OCI-LY1 (cell line): ENCODE measurements around the gene IL1RAP.
"Not testable (repeated sequence)": the region's sequence is repeated elsewhere in the genome, so short reads cannot be mapped to it uniquely, and the experiment has no call there.

Source experiments
- H2AFZ ChIP-seq: fragments of 200-600 bp; sonication (generic), shearing (Covaris generic); 2 replicates; pipeline ENCODE4 v1.6.0; 2014; ENCODE audit warnings: antibody characterized with exemption, mild to moderate bottlenecking, low read length
- H3F3A ChIP-seq: fragments of 200-600 bp; sonication (generic), shearing (Covaris generic); 2 replicates; pipeline ENCODE4 v1.6.0; 2014; ENCODE audit warnings: mild to moderate bottlenecking, antibody characterized with exemption, low read length, moderate library complexity; ENCODE audit not compliant: insufficient read depth
- H3K27ac ChIP-seq: fragments of 200-600 bp; sonication (generic); 2 replicates; pipeline ENCODE4 v1.5.1; 2014; ENCODE audit warnings: low read length, mixed run types, mild to moderate bottlenecking, low read depth; ENCODE audit not compliant: poor library complexity, severe bottlenecking
- H3K27me3 ChIP-seq: fragments of 200-600 bp; sonication (generic); 2 replicates; pipeline ENCODE4 v1.6.0; 2014; ENCODE audit warnings: antibody characterized with exemption, mild to moderate bottlenecking, low read length, moderate library complexity; ENCODE audit not compliant: insufficient read depth
- H3K36me3 ChIP-seq: fragments of 200-600 bp; sonication (generic); 2 replicates; pipeline ENCODE4 v1.6.1; 2014; ENCODE audit warnings: mild to moderate bottlenecking, antibody characterized with exemption, low read length, moderate library complexity, mixed read lengths; ENCODE audit not compliant: insufficient read depth
- H3K4me1 ChIP-seq: fragments of 200-600 bp; sonication (generic); 2 replicates; pipeline ENCODE4 v1.5.1; 2014; ENCODE audit warnings: mild to moderate bottlenecking, low read length, moderate library complexity; ENCODE audit not compliant: insufficient read depth, severe bottlenecking
- H3K4me2 ChIP-seq: fragments of 200-600 bp; sonication (generic), shearing (Covaris generic); 2 replicates; pipeline ENCODE4 v1.6.1; 2014; ENCODE audit warnings: low read length
- H3K4me3 ChIP-seq: fragments of 200-600 bp; sonication (generic); 2 replicates; pipeline ENCODE4 v1.5.1; 2014; ENCODE audit warnings: low read length, low read depth, mild to moderate bottlenecking, mixed read lengths; ENCODE audit not compliant: poor library complexity, severe bottlenecking
- H3K79me2 ChIP-seq: fragments of 200-600 bp; shearing (Covaris generic); 2 replicates; pipeline ENCODE4 v1.6.1; 2016; ENCODE audit warnings: mixed run types, low read length, mixed read lengths; ENCODE audit not compliant: insufficient read depth
- H3K9ac ChIP-seq: fragments of 200-600 bp; sonication (generic), shearing (Covaris generic); 2 replicates; pipeline ENCODE4 v1.6.1; 2014; ENCODE audit warnings: mild to moderate bottlenecking, low read length, mixed read lengths
- H3K9me2 ChIP-seq: fragments of 200-600 bp; sonication (generic), shearing (Covaris generic); 2 replicates; pipeline ENCODE4 v1.6.1; 2014; ENCODE audit warnings: low read depth, mild to moderate bottlenecking, low read length, mixed read lengths
- H3K9me3 ChIP-seq: fragments of 200-600 bp; shearing (Covaris generic); 2 replicates; pipeline ENCODE4 v1.6.1; 2014; ENCODE audit warnings: low read length, mixed read lengths
- H4K20me1 ChIP-seq: fragments of 200-600 bp; sonication (generic), shearing (Covaris generic); 2 replicates; pipeline ENCODE4 v1.6.0; 2016; ENCODE audit warnings: mild to moderate bottlenecking, low read length; ENCODE audit not compliant: insufficient read depth
- CTCF ChIP-seq: fragments of 200-600 bp; sonication (generic), shearing (Covaris generic); IDR thresholded peaks from 2 replicates; pipeline ENCODE4 v1.5.1; 2017; ENCODE audit warnings: mild to moderate bottlenecking, antibody characterized with exemption, low read length, moderate library complexity, mixed read lengths
- EZH2 ChIP-seq: fragments of 200-600 bp; sonication (generic), shearing (Covaris generic); IDR thresholded peaks from 2 replicates; pipeline ENCODE4 v1.8.0; 2017; ENCODE audit warnings: borderline replicate concordance, mixed run types, mild to moderate bottlenecking, antibody characterized with exemption, low read length, moderate library complexity, mixed read lengths

The IL1RAP gene

GRCh38 chr3:190517687-190518086 is 3.8 kb downstream of the IL1RAP start:
- no peak for TF ChIP-seq CTCF
- TF ChIP-seq EZH2 = no peak
- no peaks in the 10 kb centered on the region for H3K4me1 ChIP-seq
- H3K36me3 ChIP-seq = no peaks in the 10 kb centered on the region
- H2AFZ ChIP-seq = no peak overlapping the region
- no peak overlapping the region for H3K4me2 ChIP-seq
- no peaks in the 10 kb centered on the region for H3K9me2 ChIP-seq
- H3K79me2 ChIP-seq = no peaks in the 10 kb centered on the region
- H3K27me3 ChIP-seq = no peaks in the 10 kb centered on the region
- no peaks in the 10 kb centered on the region for H3F3A ChIP-seq
- H3K4me3 ChIP-seq = no peak overlapping the region
- H4K20me1 ChIP-seq = no peaks in the 10 kb centered on the region
- no peak overlapping the region for H3K27ac ChIP-seq
- H3K9ac ChIP-seq = no peak overlapping the region
- no peaks in the 10 kb centered on the region for H3K9me3 ChIP-seq

DNA sequence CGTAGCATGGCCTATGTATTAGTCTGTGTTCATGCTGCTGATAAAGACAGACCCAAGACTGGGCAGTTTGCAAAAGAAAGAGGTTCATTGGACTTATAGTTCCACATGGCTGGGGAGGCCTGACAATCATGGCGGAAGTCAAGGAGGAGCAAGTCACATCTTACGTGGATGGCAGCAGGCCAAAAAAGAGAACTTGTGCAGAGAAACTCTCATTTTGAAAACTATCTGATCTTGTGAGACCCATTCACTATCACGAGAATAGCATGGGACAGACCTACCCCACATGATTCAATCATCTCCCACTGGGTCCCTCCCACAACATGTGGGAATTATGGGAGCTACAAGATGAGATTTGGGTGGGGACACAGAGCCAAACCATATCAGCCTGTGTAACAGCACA is 4.6 kb downstream of the IL1RAP start:
- H4K20me1 ChIP-seq, H3K4me3 ChIP-seq, H2AFZ ChIP-seq, H3K36me3 ChIP-seq, H3K4me2 ChIP-seq, H3K9ac ChIP-seq, H3F3A ChIP-seq, H3K27me3 ChIP-seq, H3K4me1 ChIP-seq, H3K27ac ChIP-seq, H3K79me2 ChIP-seq, H3K9me2 ChIP-seq, H3K9me3 ChIP-seq: not testable (repeated sequence)

GRCh38 chr3:190519886-190520285 is 6.0 kb downstream of the IL1RAP start:
- no peaks in the 10 kb centered on the region for H3K36me3 ChIP-seq
- no peak overlapping the region for H2AFZ ChIP-seq
- H3K79me2 ChIP-seq = no peaks in the 10 kb centered on the region
- no peak overlapping the region for H3K4me3 ChIP-seq
- no peaks in the 10 kb centered on the region for H3K4me1 ChIP-seq
- no peaks in the 10 kb centered on the region for H4K20me1 ChIP-seq
- no peak overlapping the region for H3K27ac ChIP-seq
- H3K27me3 ChIP-seq = no peaks in the 10 kb centered on the region
- no peaks in the 10 kb centered on the region for H3F3A ChIP-seq
- H3K9ac ChIP-seq = no peak overlapping the region
- no peaks in the 10 kb centered on the region for H3K9me2 ChIP-seq
- no peaks in the 10 kb centered on the region for H3K9me3 ChIP-seq
- no peak for TF ChIP-seq EZH2
- no peak for TF ChIP-seq CTCF
- no peak overlapping the region for H3K4me2 ChIP-seq

DNA sequence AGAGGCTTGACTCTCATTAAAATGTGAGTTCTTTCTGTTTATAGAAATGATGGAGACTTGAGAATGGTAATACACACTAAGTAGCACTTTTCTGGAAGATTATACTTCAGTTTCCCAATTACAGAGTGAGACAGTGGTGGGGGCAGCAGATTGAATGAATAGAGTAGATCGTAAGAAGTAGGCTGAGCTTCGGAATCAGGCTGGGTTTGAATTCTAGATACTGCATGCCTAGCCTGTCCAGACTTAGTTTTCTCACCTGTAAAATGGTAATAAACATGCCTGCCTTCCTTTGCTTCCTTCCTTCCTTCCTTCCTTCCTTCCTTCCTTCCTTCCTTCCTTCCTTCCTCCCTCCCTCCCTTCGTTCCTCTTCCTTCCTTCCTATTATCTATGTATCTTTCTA is 8.1 kb downstream of the IL1RAP start:
- no peak overlapping the region for H3K4me2 ChIP-seq
- H3K9me3 ChIP-seq = no peaks in the 10 kb centered on the region
- no peaks in the 10 kb centered on the region for H3K9me2 ChIP-seq
- no peak overlapping the region for H2AFZ ChIP-seq
- H3F3A ChIP-seq = no peaks in the 10 kb centered on the region
- H3K36me3 ChIP-seq = no peaks in the 10 kb centered on the region
- no peak overlapping the region for H3K4me3 ChIP-seq
- no peak for TF ChIP-seq EZH2
- no peak for TF ChIP-seq CTCF
- H3K4me1 ChIP-seq = no peaks in the 10 kb centered on the region
- H3K79me2 ChIP-seq = no peaks in the 10 kb centered on the region
- H3K27me3 ChIP-seq = no peaks in the 10 kb centered on the region
- no peaks in the 10 kb centered on the region for H4K20me1 ChIP-seq
- H3K27ac ChIP-seq = no peak overlapping the region
- no peak overlapping the region for H3K9ac ChIP-seq
